ENCODE data around the gene WAC. TPM values are rescaled to one million over a fixed set of nuclear protein-coding genes. Genes with fewer than 3 reads are reported as not detected.

WAC gene
- total and polyA plus RNA-seq, 9 of the 15 experiments (the other 6 are each of a cell fraction or from before 2014, with no cell fraction given) = 24.8 to 123 (median 78.2) TPM

DNA sequence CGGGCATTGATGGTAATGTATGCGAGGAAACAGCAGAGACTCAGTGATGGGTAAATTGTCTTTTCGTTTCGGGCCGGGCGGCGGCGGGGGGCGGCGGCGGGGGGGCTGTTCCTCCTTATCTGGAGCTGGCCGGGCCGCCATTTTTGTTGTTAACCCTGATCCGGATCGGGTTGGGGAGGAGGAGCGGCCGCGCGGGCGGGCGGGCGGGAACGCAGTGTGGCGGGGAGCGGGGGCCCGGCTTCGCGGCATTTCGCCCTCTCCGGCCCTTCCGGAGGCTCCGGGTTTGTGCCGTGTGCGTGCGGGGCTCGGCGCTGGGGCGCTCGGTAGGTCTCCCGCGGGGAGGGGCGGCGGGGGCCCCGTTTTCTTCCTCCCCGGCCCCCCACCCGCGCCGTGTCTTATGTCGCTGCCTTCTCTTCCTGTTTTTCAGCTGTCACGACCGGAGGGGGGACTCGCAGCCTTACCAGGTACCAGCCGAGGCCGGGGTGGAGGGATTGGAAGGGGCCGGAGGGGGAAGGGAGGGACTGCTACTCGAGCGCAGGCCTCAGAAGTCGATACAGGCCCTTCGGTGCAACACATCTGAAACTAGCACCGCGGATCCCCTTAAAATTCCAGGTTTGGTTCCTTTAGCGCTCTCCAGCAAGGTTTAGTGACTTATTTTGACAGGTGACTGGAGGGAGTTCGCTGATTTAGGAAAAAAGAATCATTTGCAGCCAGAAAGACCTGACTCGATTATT, 820 bp downstream of the WAC start (continued):
- TF ChIP-seq ZFP1 (CRISPR knock-in tag; IDR thresholded peaks at IDR 0.05) (no peak), TRIM28 (IDR thresholded peaks at IDR 0.05) (no peak), RFX7 (CRISPR knock-in tag; IDR thresholded peaks at IDR 0.05) (no peak), ADNP (tag; IDR thresholded peaks at IDR 0.05) (no peak), ZMIZ1 (IDR thresholded peaks at IDR 0.05; ENCODE audit: low read depth in 2 of 2, low read length in 2 of 2) (no peak), ILK (tag; IDR thresholded peaks at IDR 0.05; ENCODE audit: borderline replicate concordance, low read depth) (no peak), ZNF584 (CRISPR knock-in tag; IDR thresholded peaks at IDR 0.05; ENCODE audit: low read depth) (no peak), NELFE (IDR thresholded peaks at IDR 0.05; ENCODE audit: insufficient read depth, insufficient read length) (no peak), FOXA3 (CRISPR knock-in tag; conservative IDR thresholded peaks at IDR 0.05 in 1 of 2, IDR thresholded peaks at IDR 0.05 in 1 of 2) (no peak), BRD9 (IDR thresholded peaks at IDR 0.05; ENCODE audit: low read depth, partially characterized antibody) (peak; percentile 46)
- TF ChIP-seq, protein P1, sequence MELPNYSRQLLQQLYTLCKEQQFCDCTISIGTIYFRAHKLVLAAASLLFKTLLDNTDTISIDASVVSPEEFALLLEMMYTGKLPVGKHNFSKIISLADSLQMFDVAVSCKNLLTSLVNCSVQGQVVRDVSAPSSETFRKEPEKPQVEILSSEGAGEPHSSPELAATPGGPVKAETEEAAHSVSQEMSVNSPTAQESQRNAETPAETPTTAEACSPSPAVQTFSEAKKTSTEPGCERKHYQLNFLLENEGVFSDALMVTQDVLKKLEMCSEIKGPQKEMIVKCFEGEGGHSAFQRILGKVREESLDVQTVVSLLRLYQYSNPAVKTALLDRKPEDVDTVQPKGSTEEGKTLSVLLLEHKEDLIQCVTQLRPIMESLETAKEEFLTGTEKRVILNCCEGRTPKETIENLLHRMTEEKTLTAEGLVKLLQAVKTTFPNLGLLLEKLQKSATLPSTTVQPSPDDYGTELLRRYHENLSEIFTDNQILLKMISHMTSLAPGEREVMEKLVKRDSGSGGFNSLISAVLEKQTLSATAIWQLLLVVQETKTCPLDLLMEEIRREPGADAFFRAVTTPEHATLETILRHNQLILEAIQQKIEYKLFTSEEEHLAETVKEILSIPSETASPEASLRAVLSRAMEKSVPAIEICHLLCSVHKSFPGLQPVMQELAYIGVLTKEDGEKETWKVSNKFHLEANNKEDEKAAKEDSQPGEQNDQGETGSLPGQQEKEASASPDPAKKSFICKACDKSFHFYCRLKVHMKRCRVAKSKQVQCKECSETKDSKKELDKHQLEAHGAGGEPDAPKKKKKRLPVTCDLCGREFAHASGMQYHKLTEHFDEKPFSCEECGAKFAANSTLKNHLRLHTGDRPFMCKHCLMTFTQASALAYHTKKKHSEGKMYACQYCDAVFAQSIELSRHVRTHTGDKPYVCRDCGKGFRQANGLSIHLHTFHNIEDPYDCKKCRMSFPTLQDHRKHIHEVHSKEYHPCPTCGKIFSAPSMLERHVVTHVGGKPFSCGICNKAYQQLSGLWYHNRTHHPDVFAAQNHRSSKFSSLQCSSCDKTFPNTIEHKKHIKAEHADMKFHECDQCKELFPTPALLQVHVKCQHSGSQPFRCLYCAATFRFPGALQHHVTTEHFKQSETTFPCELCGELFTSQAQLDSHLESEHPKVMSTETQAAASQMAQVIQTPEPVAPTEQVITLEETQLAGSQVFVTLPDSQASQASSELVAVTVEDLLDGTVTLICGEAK (IDR thresholded peaks at IDR 0.05) = 0 out of 2 replicates have a peak, but pooled peaks have one; percentile 41
- TF ChIP-seq, protein P1 (CRISPR knock-in tag; IDR thresholded peaks at IDR 0.05) = no peak

All from K562 (cell line).